A549 (cell line): ENCODE measurements around the gene SH2D3A.

ENCODE experiments used
- ESRRA ChIP-seq: fragments of 150-350 bp; IDR thresholded peaks from 2 replicates; pipeline ENCODE4 v1.6.1; 2014; ENCODE audit warnings: mild to moderate bottlenecking, low read length, borderline replicate concordance
- POLR2A ChIP-seq: IDR thresholded peaks from 2 replicates; pipeline ENCODE4 v1.6.1; 2012; ENCODE audit warnings: mild to moderate bottlenecking, low read length
- RAD21 ChIP-seq, 2 experiments: fragments of >200 bp in 1 of 2; sonication (Bioruptor Twin) in 1 of 2; formaldehyde crosslinking in 1 of 2; IDR thresholded peaks in 1 of 2; conservative IDR thresholded peaks in 1 of 2; 2 replicates in 1 of 2; 3 replicates in 1 of 2; pipeline ENCODE4 v1.6.1; 2012 to 2018; ENCODE audit warnings: inconsistent platforms in 1 of 2
- RFX5 ChIP-seq: fragments of 450-650 bp; IDR thresholded peaks from 2 replicates; pipeline ENCODE4 v1.7.1; 2014; ENCODE audit warnings: antibody characterized with exemption, mild to moderate bottlenecking, moderate library complexity
- TF ChIP-seq, protein P1 (sequence below): fragments of >200 bp; sonication (Bioruptor Twin); formaldehyde crosslinking; IDR thresholded peaks from 3 replicates; pipeline ENCODE4 v1.5.1; 2016
- TF ChIP-seq, protein P2 (sequence below): fragments of 200-600 bp; sonication (generic); IDR thresholded peaks from 2 replicates; pipeline ENCODE4 v1.6.1; 2016; ENCODE audit warnings: antibody characterized with exemption, mild to moderate bottlenecking, moderate library complexity
- TF ChIP-seq, protein P3 (sequence below): IDR thresholded peaks from 2 replicates; pipeline ENCODE4 v1.6.1; 2012
- TF ChIP-seq, protein P4 (sequence below): fragments of 450-650 bp; IDR thresholded peaks from 2 replicates; pipeline ENCODE4 v1.6.1; 2014; ENCODE audit warnings: antibody characterized with exemption

DNA sequence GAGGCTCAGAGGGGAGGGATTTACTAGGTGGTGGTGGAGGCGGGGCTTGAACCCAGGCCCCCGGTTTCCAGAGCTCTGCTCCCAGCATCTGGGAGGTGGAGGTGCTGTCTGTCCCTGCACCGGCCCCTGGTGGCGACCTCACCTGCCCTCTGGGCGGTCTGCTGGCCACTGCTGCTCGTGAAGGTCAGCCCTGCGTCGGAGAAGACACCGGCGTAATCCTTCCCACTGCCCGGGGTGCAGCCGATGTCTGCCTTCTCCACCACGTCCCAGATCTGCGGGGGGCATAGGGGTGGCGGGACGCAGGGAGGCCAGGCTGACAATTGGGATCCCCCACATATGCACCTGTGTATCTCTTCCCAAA is 59.6 kb downstream of the SH2D3A start:
- TF ChIP-seq, protein P1, sequence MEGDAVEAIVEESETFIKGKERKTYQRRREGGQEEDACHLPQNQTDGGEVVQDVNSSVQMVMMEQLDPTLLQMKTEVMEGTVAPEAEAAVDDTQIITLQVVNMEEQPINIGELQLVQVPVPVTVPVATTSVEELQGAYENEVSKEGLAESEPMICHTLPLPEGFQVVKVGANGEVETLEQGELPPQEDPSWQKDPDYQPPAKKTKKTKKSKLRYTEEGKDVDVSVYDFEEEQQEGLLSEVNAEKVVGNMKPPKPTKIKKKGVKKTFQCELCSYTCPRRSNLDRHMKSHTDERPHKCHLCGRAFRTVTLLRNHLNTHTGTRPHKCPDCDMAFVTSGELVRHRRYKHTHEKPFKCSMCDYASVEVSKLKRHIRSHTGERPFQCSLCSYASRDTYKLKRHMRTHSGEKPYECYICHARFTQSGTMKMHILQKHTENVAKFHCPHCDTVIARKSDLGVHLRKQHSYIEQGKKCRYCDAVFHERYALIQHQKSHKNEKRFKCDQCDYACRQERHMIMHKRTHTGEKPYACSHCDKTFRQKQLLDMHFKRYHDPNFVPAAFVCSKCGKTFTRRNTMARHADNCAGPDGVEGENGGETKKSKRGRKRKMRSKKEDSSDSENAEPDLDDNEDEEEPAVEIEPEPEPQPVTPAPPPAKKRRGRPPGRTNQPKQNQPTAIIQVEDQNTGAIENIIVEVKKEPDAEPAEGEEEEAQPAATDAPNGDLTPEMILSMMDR = no peak
- TF ChIP-seq RFX5 = no peak
- TF ChIP-seq POLR2A = no peak
- TF ChIP-seq ESRRA = no peak
- TF ChIP-seq, protein P2, sequence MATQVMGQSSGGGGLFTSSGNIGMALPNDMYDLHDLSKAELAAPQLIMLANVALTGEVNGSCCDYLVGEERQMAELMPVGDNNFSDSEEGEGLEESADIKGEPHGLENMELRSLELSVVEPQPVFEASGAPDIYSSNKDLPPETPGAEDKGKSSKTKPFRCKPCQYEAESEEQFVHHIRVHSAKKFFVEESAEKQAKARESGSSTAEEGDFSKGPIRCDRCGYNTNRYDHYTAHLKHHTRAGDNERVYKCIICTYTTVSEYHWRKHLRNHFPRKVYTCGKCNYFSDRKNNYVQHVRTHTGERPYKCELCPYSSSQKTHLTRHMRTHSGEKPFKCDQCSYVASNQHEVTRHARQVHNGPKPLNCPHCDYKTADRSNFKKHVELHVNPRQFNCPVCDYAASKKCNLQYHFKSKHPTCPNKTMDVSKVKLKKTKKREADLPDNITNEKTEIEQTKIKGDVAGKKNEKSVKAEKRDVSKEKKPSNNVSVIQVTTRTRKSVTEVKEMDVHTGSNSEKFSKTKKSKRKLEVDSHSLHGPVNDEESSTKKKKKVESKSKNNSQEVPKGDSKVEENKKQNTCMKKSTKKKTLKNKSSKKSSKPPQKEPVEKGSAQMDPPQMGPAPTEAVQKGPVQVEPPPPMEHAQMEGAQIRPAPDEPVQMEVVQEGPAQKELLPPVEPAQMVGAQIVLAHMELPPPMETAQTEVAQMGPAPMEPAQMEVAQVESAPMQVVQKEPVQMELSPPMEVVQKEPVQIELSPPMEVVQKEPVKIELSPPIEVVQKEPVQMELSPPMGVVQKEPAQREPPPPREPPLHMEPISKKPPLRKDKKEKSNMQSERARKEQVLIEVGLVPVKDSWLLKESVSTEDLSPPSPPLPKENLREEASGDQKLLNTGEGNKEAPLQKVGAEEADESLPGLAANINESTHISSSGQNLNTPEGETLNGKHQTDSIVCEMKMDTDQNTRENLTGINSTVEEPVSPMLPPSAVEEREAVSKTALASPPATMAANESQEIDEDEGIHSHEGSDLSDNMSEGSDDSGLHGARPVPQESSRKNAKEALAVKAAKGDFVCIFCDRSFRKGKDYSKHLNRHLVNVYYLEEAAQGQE = no peak
- no peak for TF ChIP-seq RAD21 (conservative IDR thresholded peaks at IDR 0.05 in 1 of 2, IDR thresholded peaks at IDR 0.05 in 1 of 2)
- TF ChIP-seq, protein P3, sequence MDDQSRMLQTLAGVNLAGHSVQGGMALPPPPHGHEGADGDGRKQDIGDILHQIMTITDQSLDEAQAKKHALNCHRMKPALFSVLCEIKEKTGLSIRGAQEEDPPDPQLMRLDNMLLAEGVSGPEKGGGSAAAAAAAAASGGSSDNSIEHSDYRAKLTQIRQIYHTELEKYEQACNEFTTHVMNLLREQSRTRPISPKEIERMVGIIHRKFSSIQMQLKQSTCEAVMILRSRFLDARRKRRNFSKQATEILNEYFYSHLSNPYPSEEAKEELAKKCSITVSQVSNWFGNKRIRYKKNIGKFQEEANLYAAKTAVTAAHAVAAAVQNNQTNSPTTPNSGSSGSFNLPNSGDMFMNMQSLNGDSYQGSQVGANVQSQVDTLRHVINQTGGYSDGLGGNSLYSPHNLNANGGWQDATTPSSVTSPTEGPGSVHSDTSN = no peak
- TF ChIP-seq, protein P4, sequence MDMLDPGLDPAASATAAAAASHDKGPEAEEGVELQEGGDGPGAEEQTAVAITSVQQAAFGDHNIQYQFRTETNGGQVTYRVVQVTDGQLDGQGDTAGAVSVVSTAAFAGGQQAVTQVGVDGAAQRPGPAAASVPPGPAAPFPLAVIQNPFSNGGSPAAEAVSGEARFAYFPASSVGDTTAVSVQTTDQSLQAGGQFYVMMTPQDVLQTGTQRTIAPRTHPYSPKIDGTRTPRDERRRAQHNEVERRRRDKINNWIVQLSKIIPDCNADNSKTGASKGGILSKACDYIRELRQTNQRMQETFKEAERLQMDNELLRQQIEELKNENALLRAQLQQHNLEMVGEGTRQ = no peak
